GM18511 (cell line): ENCODE results near the gene TEX22.

Experiments used
- ATAC-seq: cut with Tn5 transposase; IDR thresholded peaks from one replicate; pipeline ENCODE4 v1.9.1; 2021; ENCODE audit warnings: mild to moderate bottlenecking, moderate library complexity; ENCODE audit not compliant: unreplicated experiment

Gene TEX22

GRCh38 chr14:105436891-105437722 lies 38.8 kb downstream of the TEX22 start:
- ATAC-seq = no peak

DNA sequence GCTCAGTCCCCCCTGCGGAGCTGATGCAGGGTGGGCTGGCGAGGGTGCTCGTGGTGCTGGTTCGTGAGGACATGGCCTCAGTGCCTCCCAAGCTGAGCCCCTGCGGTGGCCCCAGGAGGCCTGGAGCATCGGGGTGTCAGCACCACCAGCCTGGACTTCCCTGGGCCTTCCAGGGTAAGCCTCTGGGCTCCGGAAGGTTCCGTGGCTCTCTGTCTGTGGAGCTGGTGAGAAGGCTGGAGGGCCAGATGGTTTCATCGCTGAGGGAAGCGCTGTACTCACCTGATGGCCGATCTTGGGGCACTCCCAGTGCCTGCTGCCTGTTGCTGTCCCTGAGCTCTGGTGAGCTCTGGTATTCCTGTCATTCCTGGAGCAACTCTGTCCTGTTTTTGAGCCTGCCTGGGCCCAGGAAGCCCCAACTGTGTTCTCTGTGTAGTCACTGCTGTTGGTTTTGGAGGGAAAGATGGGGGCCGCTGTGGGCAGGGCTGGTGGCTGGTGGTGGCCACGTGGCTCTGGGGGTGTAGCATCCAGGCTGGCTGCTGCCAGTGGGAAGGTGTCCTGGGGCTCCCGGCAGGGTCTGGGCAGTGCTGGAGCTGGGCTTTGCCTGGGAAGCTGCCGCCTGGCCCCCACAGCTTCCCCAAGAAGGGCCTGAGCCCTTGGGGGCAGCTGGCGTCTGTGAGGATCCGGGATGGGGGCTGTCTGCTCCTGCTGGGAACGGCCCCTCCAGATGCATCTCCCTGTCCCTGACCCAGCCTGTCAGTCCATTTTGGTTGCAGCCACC lies 39.6 kb downstream of the TEX22 start:
- ATAC-seq = no peak

DNA sequence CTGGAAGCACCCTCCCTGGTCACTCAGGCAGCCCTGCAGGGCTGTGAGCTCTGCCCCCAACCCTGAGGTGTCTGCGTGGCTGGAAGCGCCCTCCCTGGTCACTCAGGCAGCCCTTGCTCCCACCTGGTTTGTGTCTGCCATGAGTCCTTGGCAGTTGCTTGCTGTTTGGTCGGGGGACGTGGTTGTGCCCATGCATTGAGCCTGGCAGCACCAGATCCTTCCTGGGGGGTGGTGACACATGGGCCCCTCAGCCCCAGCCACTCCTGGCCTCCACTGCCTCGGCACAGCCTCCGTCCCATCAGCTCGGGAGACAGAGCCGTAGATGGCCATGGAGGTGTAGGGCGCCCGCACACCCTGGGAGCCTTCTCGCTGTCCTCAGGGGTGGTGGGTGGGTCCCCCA lies 40.8 kb downstream of the TEX22 start:
- ATAC-seq = no peak

- ATAC-seq = no peak
These were observed 41.6 kb downstream of the TEX22 start for GRCh38 chr14:105439710-105440553.

GRCh38 chr14:105440554-105440900 lies 42.2 kb downstream of the TEX22 start:
- ATAC-seq = no peak

GRCh38 chr14:105440992-105441391 lies 42.7 kb downstream of the TEX22 start:
- ATAC-seq = no peak

DNA sequence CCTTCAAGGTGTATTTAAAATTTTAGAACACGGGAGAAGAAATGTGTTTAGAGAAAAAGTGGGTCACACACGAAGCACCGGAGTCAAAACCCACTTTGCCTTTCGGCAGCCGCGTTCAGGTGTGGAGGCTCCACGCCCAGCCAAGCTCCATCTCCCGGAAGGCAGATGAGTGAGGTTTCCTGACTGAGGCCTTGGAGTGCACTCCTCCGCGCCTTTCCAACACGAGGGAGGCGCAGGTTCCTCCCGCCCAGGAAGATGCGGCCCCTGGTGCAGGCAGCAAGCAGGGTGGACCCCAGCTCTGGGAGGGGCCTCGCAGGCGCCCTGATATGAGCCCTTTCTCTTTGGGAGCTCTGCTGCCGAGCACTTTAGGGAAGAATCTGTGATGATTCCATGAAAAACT lies 43.8 kb downstream of the TEX22 start:
- no peak for ATAC-seq

DNA sequence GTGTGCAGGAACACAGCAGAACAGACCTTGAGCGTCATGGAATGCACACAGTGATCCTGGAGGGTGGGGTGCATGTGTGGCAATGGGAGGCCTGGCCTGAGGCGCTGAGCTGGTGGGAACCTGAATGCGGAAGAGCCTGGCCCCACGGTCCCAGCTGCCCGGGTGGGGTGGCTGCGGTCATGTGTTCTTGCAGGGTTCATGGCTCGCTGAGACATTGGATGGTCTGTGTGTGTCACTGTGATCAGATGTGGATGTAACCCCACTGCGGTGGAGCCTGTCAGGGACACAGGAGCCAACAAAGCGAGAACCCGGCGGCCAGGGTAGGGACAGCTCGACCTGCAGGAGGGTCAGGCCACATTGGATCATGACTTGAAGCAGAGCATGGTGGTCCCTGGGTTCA lies 44.5 kb downstream of the TEX22 start:
- no peak for ATAC-seq

GRCh38 chr14:105444859-105445258 lies 46.5 kb downstream of the TEX22 start:
- ATAC-seq = no peak

DNA sequence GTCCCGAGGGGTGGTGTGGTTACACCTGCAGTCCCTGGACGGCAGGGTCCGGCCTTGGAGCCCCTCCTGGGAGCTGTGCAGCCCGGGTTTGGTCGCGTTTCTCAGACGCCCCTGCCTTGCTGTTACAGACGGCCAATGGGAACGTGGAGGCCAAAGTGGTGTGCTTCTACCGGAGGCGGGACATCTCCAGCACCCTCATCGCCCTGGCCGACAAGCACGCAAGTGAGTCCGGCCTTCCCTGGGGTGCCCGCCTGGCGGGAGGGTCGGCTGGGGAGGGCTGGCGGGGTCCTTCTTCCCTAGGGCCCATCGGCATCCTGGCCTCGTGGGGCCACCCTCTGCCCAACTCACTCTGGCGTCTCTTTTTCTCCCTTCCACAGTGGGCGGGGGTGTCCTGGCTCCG lies 47.0 kb downstream of the TEX22 start:
- no peak for ATAC-seq

- ATAC-seq = no peak
These were observed 47.8 kb downstream of the TEX22 start for GRCh38 chr14:105445901-105446845.

- no peak for ATAC-seq
These were observed 48.6 kb downstream of the TEX22 start for GRCh38 chr14:105446971-105447370.

DNA sequence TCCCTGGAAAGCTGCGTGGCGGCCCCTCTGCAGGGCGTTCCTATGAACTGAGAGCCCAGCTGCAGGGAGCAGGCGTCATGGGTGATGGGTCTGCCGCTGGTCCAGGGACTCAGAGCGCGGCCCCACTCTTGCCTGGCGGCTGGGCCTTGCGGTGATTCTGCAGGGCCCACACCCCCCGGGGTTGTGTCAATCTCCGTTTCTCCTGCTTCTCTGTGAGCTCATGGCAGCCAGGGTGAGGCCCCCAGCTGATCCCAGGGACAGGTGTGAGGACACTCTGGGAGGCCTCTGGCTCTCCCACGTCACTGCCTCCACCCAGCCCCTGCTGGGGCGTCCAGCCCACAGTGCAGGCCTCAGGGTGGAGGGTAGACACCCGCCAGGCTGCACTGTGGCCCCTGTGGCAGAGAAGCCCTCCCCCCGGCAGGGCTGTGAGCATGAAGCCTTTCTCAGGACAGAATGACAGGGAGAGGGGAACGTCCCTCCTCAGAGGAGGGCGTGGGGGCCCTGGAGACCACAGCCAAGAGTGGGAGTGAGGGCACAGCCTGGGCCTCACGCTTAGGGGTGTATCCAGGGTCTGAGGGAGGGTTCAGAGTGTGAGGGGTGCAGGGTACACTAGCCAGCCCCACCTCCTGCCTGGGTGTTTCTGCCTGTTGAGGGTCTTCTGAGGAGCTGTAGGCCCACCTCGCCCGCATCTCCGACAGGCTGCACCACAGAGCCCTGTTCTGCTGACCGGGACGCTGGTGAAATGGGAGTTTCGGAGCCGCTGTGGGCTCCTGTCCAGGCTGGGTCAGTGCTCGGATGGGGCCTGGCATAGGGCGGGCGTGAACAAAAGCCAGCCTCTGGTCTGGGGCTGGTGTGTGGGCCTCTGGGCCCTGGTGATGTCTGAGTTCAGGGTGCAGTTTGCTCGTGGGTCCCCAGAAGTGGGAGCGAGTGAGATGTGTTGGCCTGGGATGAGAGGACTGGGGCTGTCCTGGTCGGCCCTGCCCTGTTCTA lies 49.6 kb downstream of the TEX22 start:
- ATAC-seq = no peak

DNA sequence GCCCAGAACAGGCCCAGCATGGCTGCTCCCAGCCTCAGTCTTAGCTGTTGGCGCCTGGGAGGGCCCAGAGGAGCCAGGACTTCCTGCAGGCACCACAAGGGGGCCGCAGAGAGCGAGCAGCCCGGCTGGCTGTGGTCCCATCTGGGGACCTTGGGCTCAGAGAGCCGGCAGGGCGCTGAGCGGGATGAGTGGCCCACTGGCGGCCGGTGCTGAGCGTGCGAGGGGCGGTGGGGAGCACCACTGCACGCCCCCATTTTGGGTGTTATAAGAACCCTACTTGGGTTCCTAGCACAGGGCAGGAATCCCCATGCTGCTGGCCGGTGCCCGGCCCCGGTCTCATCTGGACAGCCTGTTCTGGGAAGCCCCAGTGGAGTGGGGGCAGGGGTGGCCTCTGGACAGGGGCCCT lies 50.4 kb downstream of the TEX22 start:
- no peak for ATAC-seq

- ATAC-seq = no peak
These were observed 51.2 kb downstream of the TEX22 start for GRCh38 chr14:105449276-105450122.

- no peak for ATAC-seq
These were observed 51.8 kb downstream of the TEX22 start for GRCh38 chr14:105450123-105450505.

- no peak for ATAC-seq
These were observed 52.8 kb downstream of the TEX22 start for GRCh38 chr14:105450864-105451720.
